PC-9 (cell line): ENCODE results near the gene PHF20. TPM values are rescaled to one million over a fixed set of nuclear protein-coding genes. Genes with fewer than 3 reads are reported as not detected.

ENCODE experiments used
- BruUV-seq: library from RNA; stranded (reverse); fragments of 400-500 nt; replicated peaks from 2 replicates; lab custom pipeline; 2021; lab: Mats Ljungman, UMichigan
- CTCF ChIA-PET: fragments of 300-600 bp; sonication (Branson Sonifier 250); formaldehyde crosslinking; loops from one replicate; lab custom pipeline; 2022; ENCODE audit warnings: antibody characterized with exemption; lab: Charles Lee
- POLR2A ChIA-PET: fragments of 300-600 bp; sonication (Branson Sonifier 250); formaldehyde crosslinking; loops from one replicate; lab custom pipeline; 2022; ENCODE audit warnings: antibody characterized with exemption; ENCODE audit not compliant: unreplicated experiment; lab: Charles Lee
- DNase-seq, 2 experiments: peaks; one replicate each; pipeline versions ENCODE4 v3.0.0 to v3.0.0-alpha.2; 2015 to 2022; ENCODE audit warnings: mixed read lengths in 1 of 2
- H2AFZ ChIP-seq: fragments of 200-600 bp; sonication (generic); 2 replicates; pipeline ENCODE4 v1.8.1; 2017; ENCODE audit warnings: antibody characterized with exemption
- H3F3A ChIP-seq: fragments of 200-600 bp; sonication (generic); 2 replicates; pipeline ENCODE4 v1.8.1; 2017; ENCODE audit warnings: antibody characterized with exemption, mild to moderate bottlenecking, low read depth; ENCODE audit not compliant: insufficient read depth
- H3K27ac ChIP-seq: fragments of 200-600 bp; sonication (generic); 2 replicates; pipeline ENCODE4 v1.6.1; 2016; ENCODE audit warnings: mixed run types
- H3K27me3 ChIP-seq: fragments of 200-600 bp; sonication (generic); 2 replicates; pipeline ENCODE4 v1.6.1; 2016; ENCODE audit warnings: low read depth, mixed run types; ENCODE audit not compliant: insufficient read depth
- H3K36me3 ChIP-seq: fragments of 200-600 bp; sonication (generic); 2 replicates; pipeline ENCODE4 v1.6.1; 2016; ENCODE audit warnings: low read depth, mixed run types
- H3K4me1 ChIP-seq: fragments of 200-600 bp; sonication (generic); replicated peaks from 2 replicates; pipeline ENCODE4 v1.6.1; 2016; ENCODE audit warnings: mixed run types; ENCODE audit not compliant: insufficient read depth
- H3K4me2 ChIP-seq: fragments of 200-600 bp; sonication (generic); 2 replicates; pipeline ENCODE4 v1.6.1; 2017; ENCODE audit warnings: mixed run types
- H3K4me3 ChIP-seq: fragments of 200-600 bp; sonication (generic); 2 replicates; pipeline ENCODE4 v1.6.1; 2016; ENCODE audit warnings: mixed run types
- H3K79me2 ChIP-seq: fragments of 200-600 bp; sonication (generic); 2 replicates; pipeline ENCODE4 v1.6.1; 2017; ENCODE audit warnings: low read depth, mixed run types
- H3K9me2 ChIP-seq: fragments of 200-600 bp; sonication (generic); 2 replicates; pipeline ENCODE4 v1.8.1; 2017; ENCODE audit warnings: mild to moderate bottlenecking; ENCODE audit not compliant: insufficient read depth
- H3K9me3 ChIP-seq: fragments of 200-600 bp; sonication (generic); 2 replicates; pipeline ENCODE4 v1.8.1; 2016; ENCODE audit warnings: low read depth; ENCODE audit not compliant: insufficient read depth
- H4K20me1 ChIP-seq: fragments of 200-600 bp; sonication (generic); 2 replicates; pipeline ENCODE4 v1.8.1; 2017; ENCODE audit not compliant: insufficient read depth
- CTCF ChIP-seq: fragments of 200-600 bp; sonication (generic); conservative IDR thresholded peaks from 2 replicates; pipeline ENCODE4 v1.6.1; 2017; ENCODE audit warnings: mixed run types, antibody characterized with exemption, mild to moderate bottlenecking, moderate library complexity
- EZH2 ChIP-seq: fragments of 200-600 bp; sonication (generic); IDR thresholded peaks from 2 replicates; pipeline ENCODE4 v1.8.0; 2017; ENCODE audit warnings: antibody characterized with exemption, low read depth
- intact Hi-C: fragments of 100-400 bp; cut with micrococcal nuclease; formaldehyde crosslinking; loops from one replicate; pipeline ENCODE4 v1.10.0; 2022; ENCODE audit not compliant: unreplicated experiment
- total RNA-seq: library from RNA; stranded (reverse); gene quantifications from 2 replicates; pipeline ENCODE4 v1.2.3, GENCODE V29; 2021

The PHF20 gene
- total RNA-seq, 1 experiment from 2014 or later = 59.8 TPM

- Histone ChIP-seq H3K36me3 (no peaks in the 10 kb centered on the region), H3K27me3 (no peaks in the 10 kb centered on the region), H3K79me2 (no peaks in the 10 kb centered on the region), H3K9me3 (no peaks in the 10 kb centered on the region), H2AFZ (no peak overlapping the region), H3K4me1 (peaks cover 15% of the 10 kb centered on the region), H3K27ac (no peak overlapping the region), H3K9me2 (no peaks in the 10 kb centered on the region), H4K20me1 (no peaks in the 10 kb centered on the region), H3F3A (no peaks in the 10 kb centered on the region), H3K4me2 (no peak overlapping the region), H3K4me3 (no peak overlapping the region)
- POLR2A ChIA-PET = no interaction called here
- TF ChIP-seq CTCF (no peak), EZH2 (no peak)
- CTCF ChIA-PET = interaction anchor here (0.6 kb wide), 1 partner anchor 18 kb away, joined by 3 read pairs; the partner anchor contains the start of gene SCAND1
- DNase-seq = no peak
- intact Hi-C loops = no loop called here
- BruUV-seq = no TSS peak
Observed at GRCh38 chr20:35971981-35972380, 200.2 kb downstream of the PHF20 start.

- no peaks in the 10 kb centered on the region for H3F3A ChIP-seq
- peaks cover 15% of the 10 kb centered on the region for H3K4me1 ChIP-seq
- no peaks in the 10 kb centered on the region for H3K27me3 ChIP-seq
- no peaks in the 10 kb centered on the region for H3K9me3 ChIP-seq
- no TSS peak for BruUV-seq
- no peak overlapping the region for H2AFZ ChIP-seq
- no peak overlapping the region for H3K4me2 ChIP-seq
- H3K4me3 ChIP-seq = no peak overlapping the region
- no peaks in the 10 kb centered on the region for H3K79me2 ChIP-seq
- ChIA-PET POLR2A (no interaction called here), CTCF (interaction anchor here (0.6 kb wide), 1 partner anchor 18 kb away, joined by 3 read pairs; the partner anchor contains the start of gene SCAND1)
- no peak overlapping the region for H3K27ac ChIP-seq
- intact Hi-C loops = no loop called here
- no peaks in the 10 kb centered on the region for H4K20me1 ChIP-seq
- no peak for DNase-seq
- TF ChIP-seq CTCF = no peak
- no peak for TF ChIP-seq EZH2
- H3K36me3 ChIP-seq = no peaks in the 10 kb centered on the region
- H3K9me2 ChIP-seq = no peaks in the 10 kb centered on the region
Observed at GRCh38 chr20:35972462-35972861, 200.6 kb downstream of the PHF20 start.

GRCh38 chr20:35974256-35974655 lies 202.4 kb downstream of the PHF20 start:
- H3K27ac ChIP-seq = no peak overlapping the region
- intact Hi-C loops = no loop called here
- DNase-seq = no peak
- H3K4me1 ChIP-seq = peaks cover 6% of the 10 kb centered on the region
- H4K20me1 ChIP-seq = no peaks in the 10 kb centered on the region
- H3K27me3 ChIP-seq = no peaks in the 10 kb centered on the region
- TF ChIP-seq CTCF = no peak
- no peak for TF ChIP-seq EZH2
- BruUV-seq = no TSS peak
- no peaks in the 10 kb centered on the region for H3K36me3 ChIP-seq
- POLR2A ChIA-PET = no interaction called here
- CTCF ChIA-PET = no interaction called here
- H3K79me2 ChIP-seq = no peaks in the 10 kb centered on the region
- no peaks in the 10 kb centered on the region for H3K9me3 ChIP-seq
- no peaks in the 10 kb centered on the region for H3K9me2 ChIP-seq
- H3F3A ChIP-seq = no peaks in the 10 kb centered on the region
- H3K4me3 ChIP-seq = no peak overlapping the region
- no peak overlapping the region for H2AFZ ChIP-seq
- no peak overlapping the region for H3K4me2 ChIP-seq
